CD4-positive, alpha-beta memory T cell (primary cell): Measurements from ENCODE around the gene OR52E8. TPM values are rescaled to one million over a fixed set of nuclear protein-coding genes. Genes with fewer than 3 reads are reported as not detected.
A peak's percentile ranks its signal among the peaks of the same experiment; 100 is the strongest.

Experiments used
- CTCF ChIA-PET: fragments of 350-600 bp; sonication (Branson Sonifier 250); formaldehyde crosslinking; loops from one replicate; lab custom pipeline; 2021; ENCODE audit warnings: inconsistent platforms; ENCODE audit not compliant: partially characterized antibody; lab: Charles Lee
- POLR2A ChIA-PET: fragments of 350-600 bp; sonication (Branson Sonifier 250); formaldehyde crosslinking; loops from one replicate; lab custom pipeline; 2021; ENCODE audit not compliant: partially characterized antibody; lab: Charles Lee
- DNase-seq, 5 donors: peaks; one replicate each; pipeline versions ENCODE4 v3.0.0 to v3.0.0-alpha.2; 2020 to 2022; ENCODE audit warnings: mixed read lengths in 1 of 5
- H3K27ac ChIP-seq: one replicate; pipeline ENCODE4 v1.7.0; 2013; ENCODE audit warnings: low read depth, low read length
- H3K27me3 ChIP-seq: 2 replicates; pipeline ENCODE4 v1.7.0; 2013; ENCODE audit warnings: mild to moderate bottlenecking, low read length, moderate library complexity; ENCODE audit not compliant: insufficient read depth
- H3K36me3 ChIP-seq: 2 replicates; pipeline ENCODE4 v1.7.0; 2013; ENCODE audit warnings: mild to moderate bottlenecking, low read length, moderate library complexity; ENCODE audit not compliant: insufficient read depth
- H3K4me1 ChIP-seq: 2 replicates; pipeline ENCODE4 v1.7.0; 2013; ENCODE audit warnings: mild to moderate bottlenecking, low read length, moderate library complexity; ENCODE audit not compliant: insufficient read depth
- H3K4me3 ChIP-seq, 2 donors: one replicate each; pipeline ENCODE4 v1.7.0; 2013; ENCODE audit warnings: low read length in 2 of 2, mild to moderate bottlenecking in 1 of 2
- H3K9me3 ChIP-seq, 2 donors: one replicate each; pipeline ENCODE4 v1.7.0; 2013; ENCODE audit warnings: low read length in 2 of 2, control low read depth in 1 of 2; ENCODE audit not compliant: control insufficient read depth in 1 of 2
- H3K27ac Mint-ChIP-seq, 7 donors: one replicate each; pipeline ENCODE4 v1.8.0; 2020 to 2021; ENCODE audit warnings: mixed read lengths in 7 of 7, mild to moderate bottlenecking in 6 of 7, inconsistent platforms in 3 of 7, moderate library complexity in 3 of 7
- H3K27me3 Mint-ChIP-seq, 2 donors: one replicate each; pipeline ENCODE4 v1.8.0; 2020 to 2021; ENCODE audit warnings: mixed read lengths in 2 of 2
- H3K36me3 Mint-ChIP-seq, 2 donors: one replicate each; pipeline ENCODE4 v1.8.0; 2020 to 2021; ENCODE audit warnings: mixed read lengths in 2 of 2, inconsistent platforms in 1 of 2, mild to moderate bottlenecking in 1 of 2
- H3K4me1 Mint-ChIP-seq, 4 donors: one replicate each; pipeline ENCODE4 v1.8.0; 2020 to 2021; ENCODE audit warnings: mixed read lengths in 4 of 4, mild to moderate bottlenecking in 1 of 4
- H3K4me3 Mint-ChIP-seq, 8 donors: one replicate each; pipeline ENCODE4 v1.8.0; 2020 to 2021; ENCODE audit warnings: mixed read lengths in 8 of 8, mild to moderate bottlenecking in 7 of 8, moderate library complexity in 6 of 8, inconsistent platforms in 3 of 8
- H3K9me3 Mint-ChIP-seq, 8 donors: one replicate each; pipeline ENCODE4 v1.8.0; 2020 to 2021; ENCODE audit warnings: mixed read lengths in 8 of 8, mild to moderate bottlenecking in 5 of 8, inconsistent platforms in 3 of 8, moderate library complexity in 1 of 8
- intact Hi-C: fragments of 100-400 bp; cut with micrococcal nuclease; formaldehyde crosslinking; loops from one replicate; pipeline ENCODE4 v1.15.1; 2023
- polyA plus RNA-seq, 2 donors: library from polyadenylated mRNA; unstranded; fragments of 300-500 nt; fragmentation: Illumina TruSeq; gene quantifications; one replicate each; pipeline ENCODE4 v1.2.3, GENCODE V29; 2021
- total RNA-seq, 2 experiments: library from RNA; stranded (reverse); gene quantifications; one replicate each; pipeline ENCODE4 v1.2.3, GENCODE V29; 2021

Gene OR52E8
- total and polyA plus RNA-seq, 4 experiments from 2014 or later = not detected

DNA sequence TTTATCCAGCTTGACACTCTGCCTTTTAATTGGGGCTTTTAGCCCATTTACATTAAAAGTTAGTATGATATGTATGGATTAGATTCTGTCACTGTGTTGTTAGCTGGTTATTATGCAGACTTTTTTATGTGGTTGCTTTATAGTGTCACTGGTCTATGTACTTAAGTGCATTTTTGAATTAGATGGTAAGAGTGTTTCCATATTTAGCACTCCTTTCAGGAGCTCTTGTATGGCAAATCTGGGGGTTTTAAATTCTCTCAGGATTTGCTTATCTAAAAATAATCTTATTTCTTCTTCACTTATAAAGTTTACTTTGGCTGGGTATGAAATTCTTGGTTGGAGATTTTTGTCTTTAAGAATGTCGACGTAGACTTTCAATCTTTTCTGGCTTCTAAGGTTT lies 19.8 kb downstream of the OR52E8 start:
- Mint-ChIP-seq H3K9me3 (peaks cover 0 to 14% (median 5%) of the 10 kb centered on the region in 8 donors), H3K4me1 (no peaks in the 10 kb centered on the region), H3K27ac (no peak overlapping the region), H3K36me3 (no peaks in the 10 kb centered on the region), H3K4me3 (no peak overlapping the region), H3K27me3 (peaks cover 15 to 25% of the 10 kb centered on the region in 2 donors)
- Histone ChIP-seq H3K4me1 (no peaks in the 10 kb centered on the region), H3K27ac (no peak overlapping the region), H3K9me3 (no peaks in the 10 kb centered on the region), H3K4me3 (no peak overlapping the region), H3K27me3 (no peaks in the 10 kb centered on the region), H3K36me3 (no peaks in the 10 kb centered on the region)
- ChIA-PET POLR2A (no interaction called here), CTCF (no interaction called here)
- no peak for DNase-seq
- intact Hi-C loops = no loop called here

DNA sequence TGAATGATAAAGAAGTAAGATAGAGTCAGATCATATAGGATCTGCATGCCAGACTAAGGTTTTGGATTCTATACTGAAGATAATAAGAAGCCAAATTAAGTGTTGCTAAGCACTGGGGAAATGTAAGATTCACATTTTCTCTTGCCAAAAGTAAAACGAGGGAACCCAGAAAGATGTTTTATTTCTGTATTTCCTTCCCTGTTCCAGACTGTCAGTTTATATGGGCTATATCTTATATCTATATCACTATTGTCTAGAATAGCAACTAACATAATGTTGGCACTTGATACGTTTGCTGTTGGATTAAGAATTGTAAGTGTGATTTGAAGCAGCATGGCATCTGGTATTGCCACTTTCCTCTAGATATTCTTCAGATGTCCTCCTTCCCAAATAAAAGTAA lies 24.0 kb downstream of the OR52E8 start:
- no peak overlapping the region for H3K27ac Mint-ChIP-seq
- no peak overlapping the region for H3K27ac ChIP-seq
- no peaks in the 10 kb centered on the region for H3K9me3 ChIP-seq
- no peaks in the 10 kb centered on the region for H3K27me3 ChIP-seq
- ChIA-PET POLR2A (no interaction called here), CTCF (no interaction called here)
- no peaks in the 10 kb centered on the region for H3K36me3 Mint-ChIP-seq
- peaks cover 0 to 13% (median 2%) of the 10 kb centered on the region in 8 donors for H3K9me3 Mint-ChIP-seq
- no peaks in the 10 kb centered on the region for H3K36me3 ChIP-seq
- no peak overlapping the region for H3K4me3 ChIP-seq
- H3K4me3 Mint-ChIP-seq = no peak overlapping the region
- no peaks in the 10 kb centered on the region for H3K4me1 ChIP-seq
- peaks cover 9 to 14% of the 10 kb centered on the region in 2 donors for H3K27me3 Mint-ChIP-seq
- no peaks in the 10 kb centered on the region for H3K4me1 Mint-ChIP-seq
- intact Hi-C loops = no loop called here
- no peak for DNase-seq

DNA sequence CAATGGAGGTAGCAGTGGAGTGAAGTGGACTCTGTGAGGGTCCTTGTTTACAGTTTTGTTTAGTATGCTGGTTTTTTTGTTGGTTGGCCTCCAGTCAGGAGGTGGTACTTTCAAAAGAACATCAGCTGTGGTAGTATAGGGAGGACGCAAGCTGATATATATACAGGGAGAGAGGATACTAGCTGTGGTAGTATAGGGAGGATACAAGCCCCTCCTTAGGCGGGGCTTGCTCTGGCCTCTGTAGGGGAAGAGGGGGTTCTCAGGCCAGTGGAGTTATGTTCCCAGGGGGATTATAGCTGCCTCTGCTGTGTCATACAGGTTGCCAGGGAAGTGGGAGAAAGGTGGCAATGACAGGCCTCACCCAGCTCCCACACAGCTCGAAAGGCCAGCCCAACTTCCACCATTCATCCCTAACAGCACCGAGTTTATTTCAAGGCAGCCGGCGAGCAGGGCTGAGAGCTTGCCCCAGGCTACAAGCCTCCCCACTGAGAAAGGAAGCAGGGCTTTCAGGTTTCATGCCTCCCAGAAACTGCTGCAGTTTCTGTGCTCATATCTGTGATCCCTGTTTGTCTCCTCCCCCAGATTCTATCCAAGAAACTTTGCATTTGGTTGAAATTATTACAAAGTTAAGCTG lies 26.2 kb downstream of the OR52E8 start:
- no peak overlapping the region for H3K27ac ChIP-seq
- no peak for DNase-seq
- H3K27me3 ChIP-seq = no peaks in the 10 kb centered on the region
- H3K36me3 ChIP-seq = no peaks in the 10 kb centered on the region
- intact Hi-C loops = no loop called here
- ChIA-PET POLR2A (no interaction called here), CTCF (no interaction called here)
- H3K9me3 ChIP-seq = no peaks in the 10 kb centered on the region
- peaks cover 8 to 9% of the 10 kb centered on the region in 2 donors for H3K27me3 Mint-ChIP-seq
- H3K27ac Mint-ChIP-seq = peak overlapping the region in 1 of 7 donors; percentile 15
- H3K4me3 ChIP-seq = no peak overlapping the region
- no peaks in the 10 kb centered on the region for H3K36me3 Mint-ChIP-seq
- no peaks in the 10 kb centered on the region for H3K4me1 ChIP-seq
- no peak overlapping the region for H3K4me3 Mint-ChIP-seq
- H3K9me3 Mint-ChIP-seq = peaks cover 0 to 8% (median 0%) of the 10 kb centered on the region in 8 donors
- no peaks in the 10 kb centered on the region for H3K4me1 Mint-ChIP-seq

DNA sequence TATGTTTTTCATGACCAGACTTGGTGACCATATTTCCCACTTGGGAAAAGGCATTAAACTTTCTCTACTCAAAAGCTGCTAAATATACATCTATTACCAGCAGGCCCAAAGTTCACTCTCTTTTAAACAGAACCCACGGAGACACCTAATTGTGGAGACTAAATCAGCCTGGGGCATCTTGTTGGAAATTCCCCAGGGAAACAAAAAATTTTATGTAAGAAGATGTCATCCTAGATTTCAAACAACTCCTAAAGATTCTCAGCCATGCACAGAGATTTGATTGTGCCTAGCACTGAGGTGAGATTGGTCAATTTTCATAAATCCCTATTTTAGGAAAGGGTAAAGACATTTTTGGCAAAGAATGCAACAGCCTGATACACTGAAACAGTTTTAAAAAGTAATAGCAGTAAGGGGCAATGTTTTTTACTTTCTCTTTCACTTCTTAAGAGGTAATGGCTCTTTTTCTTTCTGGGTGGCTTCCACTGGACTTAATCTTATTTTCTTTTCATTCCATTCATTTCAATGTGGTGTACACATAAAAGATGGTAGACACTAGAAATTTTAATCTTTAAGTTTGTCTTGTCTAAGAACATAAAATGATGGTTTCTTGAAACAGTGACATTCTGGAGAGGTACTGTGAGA lies 39.1 kb downstream of the OR52E8 start:
- intact Hi-C loops = no loop called here
- Histone ChIP-seq H3K9me3 (no peaks in the 10 kb centered on the region), H3K27ac (no peak overlapping the region), H3K4me1 (peaks cover 10% of the 10 kb centered on the region), H3K4me3 (peak overlapping the region in 1 of 2 donors; percentile 15), H3K36me3 (no peaks in the 10 kb centered on the region), H3K27me3 (no peaks in the 10 kb centered on the region)
- H3K36me3 Mint-ChIP-seq = no peaks in the 10 kb centered on the region
- peak in 2 of 5 donors; percentile 6 to 7 for DNase-seq
- CTCF ChIA-PET = interaction anchor here (0.8 to 1.0 kb wide), 2 partner anchors 9 to 1182 kb away, joined by 3 read pairs; partner anchors contain the start of gene OR52N2
- peaks cover 0 to 1% of the 10 kb centered on the region in 2 donors for H3K27me3 Mint-ChIP-seq
- peaks cover 7 to 15% (median 10%) of the 10 kb centered on the region in 4 donors for H3K4me1 Mint-ChIP-seq
- H3K4me3 Mint-ChIP-seq = peak overlapping the region; percentile 79 to 93 (median 86)
- H3K27ac Mint-ChIP-seq = peak overlapping the region in 6 of 7 donors; percentile 8 to 87 (median 80)
- H3K9me3 Mint-ChIP-seq = no peaks in the 10 kb centered on the region
- POLR2A ChIA-PET = no interaction called here

DNA sequence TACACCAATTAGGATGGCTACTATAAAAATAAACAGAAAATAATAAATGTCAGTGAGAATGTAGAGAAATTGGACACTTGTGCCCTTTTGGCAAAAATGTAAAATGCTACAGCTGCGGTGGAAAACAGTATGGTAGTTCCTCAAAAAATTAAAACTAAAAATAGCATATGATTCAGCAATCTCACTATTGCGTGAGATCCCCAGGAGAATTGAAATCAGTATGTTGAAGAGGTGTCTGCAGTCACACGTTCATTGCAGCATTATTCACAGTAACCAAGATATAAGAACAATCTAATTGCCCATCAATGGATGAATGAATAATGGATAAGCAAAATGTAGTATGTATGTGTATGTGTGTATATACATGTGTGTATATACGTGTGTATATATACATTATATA lies 42.0 kb downstream of the OR52E8 start:
- no peak for DNase-seq
- Mint-ChIP-seq H3K4me3 (no peak overlapping the region), H3K4me1 (peaks cover 7 to 15% (median 10%) of the 10 kb centered on the region in 4 donors), H3K27me3 (peaks cover 0 to 1% of the 10 kb centered on the region in 2 donors), H3K9me3 (no peaks in the 10 kb centered on the region), H3K36me3 (no peaks in the 10 kb centered on the region), H3K27ac (no peak overlapping the region)
- H3K27ac ChIP-seq = no peak overlapping the region
- H3K4me3 ChIP-seq = no peak overlapping the region
- H3K27me3 ChIP-seq = no peaks in the 10 kb centered on the region
- ChIA-PET CTCF (no interaction called here), POLR2A (no interaction called here)
- H3K4me1 ChIP-seq = peaks cover 10% of the 10 kb centered on the region
- H3K9me3 ChIP-seq = no peaks in the 10 kb centered on the region
- H3K36me3 ChIP-seq = no peaks in the 10 kb centered on the region
- intact Hi-C loops = no loop called here

DNA sequence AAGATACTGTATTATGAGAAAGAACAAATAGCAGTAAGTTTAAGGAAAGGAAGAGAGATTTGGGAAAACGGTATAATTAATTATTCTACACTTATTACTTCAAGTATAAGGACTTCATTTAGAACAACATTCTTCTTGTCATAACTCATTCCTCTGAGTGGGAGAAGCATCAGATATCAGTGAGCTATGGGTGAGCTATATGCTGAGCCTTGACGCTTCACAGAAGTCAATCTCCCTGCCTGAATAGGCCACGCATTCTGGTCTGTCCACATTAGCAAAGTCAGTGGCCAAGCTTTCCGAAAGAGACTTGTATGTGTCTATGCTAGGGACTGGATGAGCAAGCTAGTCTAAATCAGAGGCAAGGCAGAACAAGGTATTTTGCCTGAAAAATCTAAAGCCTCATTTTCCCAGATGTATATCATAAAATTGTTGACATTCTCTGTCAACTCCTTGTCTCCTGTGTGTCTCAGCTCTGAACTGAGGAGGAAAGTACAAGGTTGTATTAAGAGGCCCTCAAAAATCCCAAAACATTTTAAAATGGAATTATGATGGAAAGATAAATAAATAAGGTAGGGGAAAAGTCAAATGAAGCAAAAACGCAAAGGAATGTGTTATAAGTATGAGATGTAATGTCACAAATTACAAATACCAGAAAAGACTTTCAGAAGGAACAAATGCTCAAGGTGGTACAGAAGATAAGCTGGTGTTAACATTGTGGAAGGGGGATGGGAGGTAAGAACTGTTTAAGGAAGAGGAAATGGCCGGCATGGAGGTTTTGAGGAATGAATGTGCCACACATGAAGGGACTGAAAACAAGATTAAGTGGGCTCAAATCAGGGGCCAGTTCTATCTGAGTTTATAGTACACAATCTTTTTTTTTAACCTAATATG lies 47.3 kb downstream of the OR52E8 start:
- Mint-ChIP-seq H3K4me1 (peaks cover 7 to 13% (median 12%) of the 10 kb centered on the region in 4 donors), H3K4me3 (no peak overlapping the region), H3K36me3 (no peaks in the 10 kb centered on the region), H3K27me3 (peaks cover 13% of the 10 kb centered on the region in 2 donors), H3K27ac (no peak overlapping the region), H3K9me3 (no peaks in the 10 kb centered on the region)
- no peak overlapping the region for H3K27ac ChIP-seq
- DNase-seq = no peak
- H3K9me3 ChIP-seq = no peaks in the 10 kb centered on the region
- no peaks in the 10 kb centered on the region for H3K36me3 ChIP-seq
- H3K4me3 ChIP-seq = no peak overlapping the region
- ChIA-PET POLR2A (interaction anchor here (0.6 kb wide), 1 partner anchor 126 kb away, joined by 3 read pairs; no protein-coding TSS in a partner anchor), CTCF (interaction anchor here (0.7 to 2.6 kb wide), 15 partner anchors 20 to 1173 kb away, joined by 3 to 20 read pairs (median 3); partner anchors contain the start of genes OR51D1 and TRIM5)
- no peaks in the 10 kb centered on the region for H3K27me3 ChIP-seq
- H3K4me1 ChIP-seq = peaks cover 8% of the 10 kb centered on the region
- intact Hi-C loops = no loop called here
